Skin of body (tissue), 2 donors: ENCODE measurements around the gene BRAF. TPM values are rescaled to one million over a fixed set of nuclear protein-coding genes. Genes with fewer than 3 reads are reported as not detected.
"Not testable (repeated sequence)": the region's sequence is repeated elsewhere in the genome, so short reads cannot be mapped to it uniquely, and the experiment has no call there.

Experiments
- DNase-seq: peaks from one replicate; lab custom pipeline; 2025; lab: John Stamatoyannopoulos, UW
- total RNA-seq: library from RNA; depleted of rRNA; stranded (reverse); fragments of >200 nt; gene quantifications from one replicate; pipeline ENCODE4 v1.2.3, GENCODE V29; 2014

Gene BRAF
- total RNA-seq, 1 donor from 2014 or later, result 63.6 TPM

GRCh38 chr7:140684066-140684950, 240.4 kb downstream of the BRAF start:
- DNase-seq, result no peak

DNA sequence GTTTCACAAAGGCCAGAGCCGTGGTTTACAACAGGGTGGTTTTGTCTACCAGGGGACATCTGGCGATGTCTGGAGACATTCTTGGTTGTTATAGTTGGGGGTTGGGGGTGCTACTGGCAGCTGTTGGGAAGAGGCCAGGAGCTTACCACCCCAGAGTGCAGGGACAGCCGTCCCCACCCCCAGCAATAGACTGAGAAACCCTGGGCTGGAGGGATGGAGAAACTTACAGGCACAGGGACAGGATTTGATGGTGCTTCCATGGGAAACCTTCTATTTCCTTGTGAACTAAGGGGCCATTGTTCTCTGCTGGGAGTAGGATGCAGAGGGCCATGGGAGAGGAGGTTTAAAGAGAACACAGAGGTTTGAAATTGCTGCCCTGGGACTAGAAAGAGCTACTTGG, 241.1 kb downstream of the BRAF start:
- no peak for DNase-seq

- no peak for DNase-seq
Observed at GRCh38 chr7:140681766-140682165, 243.0 kb downstream of the BRAF start.

DNA sequence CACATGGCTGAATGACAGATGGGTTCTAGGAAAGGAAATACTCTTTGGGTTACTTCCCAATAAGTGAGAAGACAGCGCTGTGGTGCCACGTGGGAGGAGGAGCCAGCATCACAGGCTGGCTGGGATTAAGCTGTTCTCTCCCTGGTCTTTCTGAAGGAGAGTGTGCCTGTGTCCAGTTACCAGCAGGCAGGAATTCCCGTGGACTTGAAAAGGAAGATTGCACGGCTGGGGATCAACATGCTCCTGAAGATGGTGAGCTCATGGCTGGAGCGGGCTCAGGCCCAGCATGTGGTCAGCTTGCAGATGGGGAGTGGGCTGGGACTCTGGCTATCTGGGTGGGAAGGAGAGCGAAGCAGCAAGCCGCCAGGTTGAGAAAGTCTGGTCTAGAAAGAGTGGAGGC, 243.8 kb downstream of the BRAF start:
- DNase-seq, result no peak

DNA sequence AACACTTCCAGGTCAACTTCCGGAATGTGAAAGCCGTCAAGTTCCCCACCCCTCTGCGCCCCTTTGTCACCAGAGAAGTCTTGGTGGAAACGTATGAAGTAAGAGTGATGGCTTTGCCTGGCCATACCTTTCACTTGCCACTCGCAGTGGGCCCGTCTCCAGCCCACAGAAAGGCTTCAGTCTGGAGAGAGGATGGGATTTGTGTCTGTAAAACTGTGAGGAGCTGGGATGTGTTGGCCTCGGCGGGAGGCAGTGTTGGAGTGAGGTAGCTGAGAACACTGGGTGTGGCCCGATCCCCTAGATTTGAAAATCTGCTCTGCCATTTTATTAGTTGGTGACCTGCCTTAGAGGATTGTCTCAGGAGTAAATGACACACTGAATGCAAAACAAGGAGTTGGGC, 245.5 kb downstream of the BRAF start:
- no peak for DNase-seq

GRCh38 chr7:140678816-140679130, 246.0 kb downstream of the BRAF start:
- DNase-seq, result no peak

- no peak for DNase-seq
Observed at GRCh38 chr7:140678081-140678815, 246.5 kb downstream of the BRAF start.

DNA sequence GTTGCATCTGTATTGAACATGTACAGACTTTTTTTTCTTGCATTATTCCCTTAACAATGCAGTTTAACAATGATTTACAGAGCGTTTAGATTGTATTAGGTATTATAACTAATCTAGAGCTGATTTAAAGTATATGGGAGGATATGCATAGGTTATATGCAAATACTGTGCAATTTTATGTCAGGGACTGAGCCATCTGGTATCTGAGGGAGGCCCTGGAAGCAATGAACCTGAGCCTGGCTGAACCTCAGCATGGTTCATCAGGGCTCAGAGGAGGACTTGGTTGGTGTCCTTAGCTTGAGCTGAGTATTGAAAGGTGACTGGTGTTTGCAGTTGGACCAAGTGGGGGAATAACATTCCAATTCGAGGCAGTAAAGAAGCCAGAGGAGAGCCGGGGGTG, 247.2 kb downstream of the BRAF start:
- no peak for DNase-seq

GRCh38 chr7:140676956-140677355, 247.8 kb downstream of the BRAF start:
- not testable (repeated sequence) for DNase-seq

DNA sequence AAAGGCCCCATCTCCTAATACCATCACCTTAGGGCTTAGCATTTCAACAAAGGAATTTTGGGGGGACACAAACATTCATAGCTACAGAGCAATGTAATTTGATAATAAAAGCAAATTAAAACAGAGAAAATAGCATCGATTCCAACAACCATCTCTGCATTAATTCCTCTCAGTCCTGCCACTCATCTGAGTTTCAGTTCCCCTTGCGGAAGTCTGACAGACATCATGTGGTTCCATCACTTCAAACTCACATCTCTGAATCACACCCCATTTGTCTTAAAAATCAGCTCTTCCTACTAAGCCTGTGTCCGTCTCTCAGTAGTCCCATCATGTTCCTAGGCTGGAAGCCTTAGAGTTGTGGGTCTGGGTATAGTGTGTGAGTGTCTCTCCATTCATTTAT, 248.4 kb downstream of the BRAF start:
- DNase-seq, result no peak

DNA sequence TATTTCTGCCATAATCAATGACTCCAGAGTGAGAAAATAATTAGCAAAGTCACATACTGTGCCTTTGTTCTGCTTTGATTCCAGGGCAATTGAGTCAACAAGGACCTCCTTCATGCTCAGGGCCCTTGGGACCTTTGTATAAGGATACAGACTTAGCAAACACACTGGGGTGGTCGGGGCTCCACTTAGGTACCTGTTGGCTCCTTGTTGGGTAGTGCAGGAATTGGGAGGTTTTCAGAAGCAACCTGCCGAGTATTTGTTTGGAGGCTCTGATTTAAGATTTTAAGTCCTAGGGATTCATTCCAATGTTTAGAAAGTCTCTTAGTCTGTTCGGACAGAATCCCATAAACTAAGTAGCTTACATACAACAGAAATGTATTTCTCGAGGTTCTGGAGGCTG, 249.0 kb downstream of the BRAF start:
- DNase-seq, result no peak

GRCh38 chr7:140674899-140675701, 249.6 kb downstream of the BRAF start:
- DNase-seq, result no peak

DNA sequence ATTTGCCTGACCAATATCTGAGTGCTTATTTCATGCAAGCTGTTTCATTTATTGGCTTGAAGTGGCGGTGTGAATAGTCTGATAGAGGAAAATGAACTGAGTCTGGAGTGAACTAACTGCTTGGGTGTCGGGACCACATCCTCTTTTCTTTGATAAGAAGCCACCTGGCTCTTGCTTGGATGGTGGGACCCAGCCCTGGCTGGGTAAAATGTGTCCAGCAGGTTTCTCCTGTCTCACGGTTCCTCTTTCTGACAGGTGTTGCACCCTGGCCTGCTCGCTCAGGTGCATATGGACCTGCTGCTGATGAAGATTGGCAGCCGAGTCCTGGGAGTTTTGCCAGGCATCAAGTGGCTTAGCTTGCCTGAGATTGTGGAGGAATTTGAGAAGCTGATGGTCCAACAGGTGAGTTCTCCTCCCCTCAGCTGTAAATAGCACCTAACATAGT, 250.4 kb downstream of the BRAF start:
- DNase-seq, result no peak

- no peak for DNase-seq
Observed at GRCh38 chr7:140673774-140674155, 251.0 kb downstream of the BRAF start.

GRCh38 chr7:140673063-140673773, 251.5 kb downstream of the BRAF start:
- no peak for DNase-seq

DNA sequence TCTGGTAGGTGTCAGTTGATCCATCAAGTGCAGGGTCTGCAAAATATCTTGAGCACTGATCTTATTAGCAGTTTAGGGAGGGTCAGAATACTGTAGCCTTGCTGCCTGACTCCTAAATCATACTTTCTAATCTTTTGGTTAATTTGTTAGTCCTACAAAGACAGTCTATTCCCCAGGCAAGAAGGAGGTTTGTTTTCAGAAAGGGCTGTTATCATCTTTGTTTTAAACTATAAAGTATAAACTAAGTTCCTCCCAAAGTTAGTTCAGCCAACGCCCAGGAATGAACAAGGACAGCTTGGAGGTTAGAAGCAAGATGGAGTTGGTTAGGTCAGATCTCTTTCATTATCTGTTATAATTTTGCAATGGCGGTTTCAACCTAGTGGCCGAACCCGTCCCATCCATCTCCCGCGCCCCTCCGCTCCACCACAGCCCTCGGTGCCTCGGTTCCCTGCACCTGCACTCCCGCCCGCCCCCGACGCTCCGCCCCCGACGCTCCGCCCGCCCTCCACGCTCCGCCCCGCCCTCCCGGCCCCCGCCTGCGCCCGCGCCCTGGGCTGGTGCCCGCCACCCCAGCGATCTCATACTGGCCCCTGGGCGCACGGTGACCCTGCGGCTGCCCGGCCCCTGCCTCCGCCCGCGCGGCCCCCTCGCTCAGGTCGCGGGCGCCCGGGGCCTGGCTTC, 252.2 kb downstream of the BRAF start, which contains the start of gene ADCK2:
Gene ADCK2, plus strand, starts transcription at position 564 of the 681 bp plus-strand sequence. CDS start 386 bp downstream, outside the sequence.
- no peak for DNase-seq

GRCh38 chr7:140671966-140672365, 252.8 kb downstream of the BRAF start:
- no peak for DNase-seq

- no peak for DNase-seq
Observed at GRCh38 chr7:140670343-140670935, 254.3 kb downstream of the BRAF start.

GRCh38 chr7:140669862-140670261, 254.9 kb downstream of the BRAF start:
- not testable (repeated sequence) for DNase-seq

- no peak for DNase-seq
Observed at GRCh38 chr7:140669352-140669751, 255.4 kb downstream of the BRAF start.
